ENCODE results near the gene UBA7.

UBA7 gene

DNA sequence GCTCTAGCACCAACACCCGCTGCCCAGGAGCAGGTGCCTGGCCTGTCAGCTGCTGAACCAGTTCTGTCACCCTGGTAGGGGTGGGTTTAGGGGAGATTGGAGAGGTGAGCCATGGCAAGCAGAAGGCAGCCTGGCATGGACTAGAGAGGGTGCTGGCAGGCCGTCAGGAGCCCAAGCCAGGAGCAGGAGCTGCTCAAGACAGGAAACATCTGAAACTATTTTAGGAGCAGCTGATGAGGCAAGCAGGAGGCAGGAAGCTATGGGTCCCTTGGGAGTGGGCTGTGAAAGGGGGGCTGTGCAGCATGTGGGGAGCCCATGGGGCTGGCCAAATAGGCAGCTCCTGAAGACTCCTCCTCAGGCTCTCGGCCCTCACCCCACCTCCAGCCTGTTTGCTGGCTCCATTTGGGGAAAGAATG, 8.4 kb downstream of the UBA7 start:
- no peak for DNase-seq (ENCODE audit: low spot score)
- TF ChIP-seq, protein P1, sequence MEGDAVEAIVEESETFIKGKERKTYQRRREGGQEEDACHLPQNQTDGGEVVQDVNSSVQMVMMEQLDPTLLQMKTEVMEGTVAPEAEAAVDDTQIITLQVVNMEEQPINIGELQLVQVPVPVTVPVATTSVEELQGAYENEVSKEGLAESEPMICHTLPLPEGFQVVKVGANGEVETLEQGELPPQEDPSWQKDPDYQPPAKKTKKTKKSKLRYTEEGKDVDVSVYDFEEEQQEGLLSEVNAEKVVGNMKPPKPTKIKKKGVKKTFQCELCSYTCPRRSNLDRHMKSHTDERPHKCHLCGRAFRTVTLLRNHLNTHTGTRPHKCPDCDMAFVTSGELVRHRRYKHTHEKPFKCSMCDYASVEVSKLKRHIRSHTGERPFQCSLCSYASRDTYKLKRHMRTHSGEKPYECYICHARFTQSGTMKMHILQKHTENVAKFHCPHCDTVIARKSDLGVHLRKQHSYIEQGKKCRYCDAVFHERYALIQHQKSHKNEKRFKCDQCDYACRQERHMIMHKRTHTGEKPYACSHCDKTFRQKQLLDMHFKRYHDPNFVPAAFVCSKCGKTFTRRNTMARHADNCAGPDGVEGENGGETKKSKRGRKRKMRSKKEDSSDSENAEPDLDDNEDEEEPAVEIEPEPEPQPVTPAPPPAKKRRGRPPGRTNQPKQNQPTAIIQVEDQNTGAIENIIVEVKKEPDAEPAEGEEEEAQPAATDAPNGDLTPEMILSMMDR (IDR thresholded peaks at IDR 0.05; ENCODE audit: borderline replicate concordance, control extremely low read depth, extremely low read depth, insufficient read depth, missing control alignments), result no peak
- in situ Hi-C loops (cut with MboI; ENCODE audit: low sequenced_read_pairs, unreplicated experiment), result no loop called here

DNA sequence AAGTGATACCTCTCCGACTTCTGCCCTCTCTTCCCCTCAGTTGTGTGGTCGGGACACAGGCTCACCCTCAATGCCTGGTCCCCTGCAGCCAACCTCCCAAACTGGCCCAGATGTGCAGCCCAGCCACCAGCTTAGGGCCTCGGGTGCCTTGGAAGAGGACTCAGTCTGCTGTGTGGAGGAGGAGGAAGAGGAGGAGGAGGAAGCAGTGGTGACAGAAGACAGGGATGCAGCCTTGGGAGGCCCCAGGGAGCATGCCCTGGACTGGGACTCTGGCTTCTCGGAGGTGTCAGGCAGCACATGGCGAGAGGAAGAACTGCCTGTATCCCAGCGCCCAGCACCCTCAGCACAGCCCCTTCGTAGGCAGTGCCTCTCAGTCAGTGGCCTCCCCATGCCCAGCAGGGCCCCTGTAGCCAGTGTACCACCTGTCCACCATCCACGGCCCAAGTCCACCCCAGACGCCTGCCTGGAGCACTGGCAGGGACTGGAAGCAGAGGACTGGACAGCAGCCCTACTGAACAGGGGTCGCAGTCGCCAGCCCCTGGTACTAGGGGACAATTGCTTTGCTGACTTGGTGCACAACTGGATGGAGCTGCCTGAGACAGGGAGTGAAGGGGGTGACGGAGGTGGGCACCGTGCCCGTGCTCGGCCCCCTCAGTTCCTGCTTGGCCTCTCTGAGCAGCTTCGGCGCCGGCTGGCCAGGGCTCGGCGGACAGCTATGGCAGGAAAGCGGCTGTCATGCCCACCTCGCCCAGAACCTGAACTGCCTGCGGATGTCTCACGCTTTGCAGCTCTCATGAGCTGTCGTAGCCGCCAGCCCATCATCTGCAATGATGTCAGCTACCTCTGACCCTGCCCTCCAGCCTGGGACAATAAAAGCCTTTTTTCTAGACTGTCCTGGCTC, 9.4 kb downstream of the UBA7 start:
- in situ Hi-C loops (cut with MboI; ENCODE audit: low sequenced_read_pairs, unreplicated experiment), result no loop called here
- TF ChIP-seq, protein P1 (IDR thresholded peaks at IDR 0.05; ENCODE audit: borderline replicate concordance, control extremely low read depth, extremely low read depth, insufficient read depth, missing control alignments), result no peak
- DNase-seq (ENCODE audit: low spot score), result no peak

DNA sequence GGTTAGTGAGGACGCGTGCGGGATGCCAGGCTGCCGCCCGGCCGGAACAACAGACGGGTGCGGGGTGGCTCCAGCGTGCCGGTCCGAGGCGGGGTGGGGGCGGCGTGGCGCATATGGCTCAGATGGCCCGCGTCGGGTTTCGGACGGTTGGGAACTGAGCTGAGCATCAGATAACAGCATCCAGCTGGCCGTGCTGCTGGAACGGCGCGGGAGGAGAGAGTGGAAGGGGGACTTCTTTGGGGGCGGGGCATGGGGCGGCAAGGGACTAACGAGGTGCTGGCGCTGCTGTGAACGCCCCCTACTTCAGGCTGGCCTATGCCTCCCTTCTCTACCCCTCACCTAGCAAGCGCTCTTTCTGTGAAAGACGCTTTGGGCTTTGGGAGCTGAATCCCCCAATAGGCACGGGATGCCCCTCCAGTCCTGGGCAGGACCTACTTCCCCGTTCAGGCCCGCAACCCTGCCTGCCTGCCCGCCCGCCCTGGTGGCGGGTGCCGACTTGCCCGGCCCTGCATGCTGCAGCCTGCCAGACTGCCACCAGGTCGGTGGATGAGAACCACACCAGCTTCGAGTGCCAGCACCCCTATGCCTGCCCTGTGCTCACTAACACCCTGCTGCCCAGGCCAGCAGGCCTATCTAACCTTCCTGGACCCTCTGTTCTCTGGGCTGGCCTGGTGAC, 10.2 kb downstream of the UBA7 start:
- TF ChIP-seq, protein P1 (IDR thresholded peaks at IDR 0.05; ENCODE audit: borderline replicate concordance, control extremely low read depth, extremely low read depth, insufficient read depth, missing control alignments), result no peak
- in situ Hi-C loops (cut with MboI; ENCODE audit: low sequenced_read_pairs, unreplicated experiment), result no loop called here
- DNase-seq (ENCODE audit: low spot score), result peak; percentile 58

- TF ChIP-seq, protein P1 (IDR thresholded peaks at IDR 0.05; ENCODE audit: borderline replicate concordance, control extremely low read depth, extremely low read depth, insufficient read depth, missing control alignments), result peak; percentile 96
- peak; percentile 93 for DNase-seq (ENCODE audit: low spot score)
- in situ Hi-C loops (cut with MboI; ENCODE audit: low sequenced_read_pairs, unreplicated experiment), result no loop called here
These were observed 10.9 kb downstream of the UBA7 start, which contains the start of gene INKA1 for GRCh38 chr3:49802719-49803464. INKA1 (plus strand) TSS chr3:49803261; CDS start chr3:49803393, 132 bp downstream.

- TF ChIP-seq, protein P1 (IDR thresholded peaks at IDR 0.05; ENCODE audit: borderline replicate concordance, control extremely low read depth, extremely low read depth, insufficient read depth, missing control alignments), result no peak
- DNase-seq (ENCODE audit: low spot score), result no peak
- in situ Hi-C loops (cut with MboI; ENCODE audit: low sequenced_read_pairs, unreplicated experiment), result no loop called here
These were observed 12.6 kb downstream of the UBA7 start for GRCh38 chr3:49801160-49801559.

- in situ Hi-C loops (cut with MboI; ENCODE audit: low sequenced_read_pairs, unreplicated experiment), result no loop called here
- DNase-seq (ENCODE audit: low spot score), result no peak
These were observed 14.0 kb downstream of the UBA7 start, which contains the start of gene CDHR4 for GRCh38 chr3:49799761-49800160. CDHR4 (minus strand) TSS chr3:49799873; CDS start chr3:49799812, 61 bp downstream.

More at GRCh38 chr3:49799761-49800160, 14.0 kb downstream of the UBA7 start, which contains the start of gene CDHR4:
- TF ChIP-seq, protein P1 (IDR thresholded peaks at IDR 0.05; ENCODE audit: borderline replicate concordance, control extremely low read depth, extremely low read depth, insufficient read depth, missing control alignments), result no peak
